ENCODE results near the gene SNTG2. TPM values are rescaled to one million over a fixed set of nuclear protein-coding genes. Genes with fewer than 3 reads are reported as not detected.

SNTG2 gene
- total RNA-seq, 4 donors from 2014 or later = 1.7 to 5.9 (median 2.0) TPM; not detected in 1

DNA sequence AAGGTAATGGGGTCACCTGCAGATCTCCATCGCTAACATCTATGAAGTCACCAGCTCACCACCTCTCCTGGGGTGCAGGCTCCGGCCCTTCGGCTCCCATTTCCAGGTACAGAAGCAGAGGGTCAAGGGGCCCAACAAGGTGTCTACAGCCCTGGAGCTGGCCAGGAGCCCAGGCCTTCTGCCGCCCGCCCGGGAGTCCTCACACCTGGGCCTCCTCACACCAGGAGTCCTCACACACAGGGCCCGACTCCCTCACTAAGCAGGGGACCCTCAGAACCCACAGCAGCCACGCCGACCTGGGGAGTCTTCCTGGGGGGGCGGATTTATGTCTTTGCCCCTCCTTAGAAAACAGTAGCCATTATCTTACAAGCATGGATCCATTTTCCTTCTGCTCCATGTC lies 419.3 kb downstream of the SNTG2 start:
- intact Hi-C loops (cut with DNase I) = no loop called here
- no peaks in the 10 kb centered on the region for H3K9me3 ChIP-seq
- TF ChIP-seq, protein P1, sequence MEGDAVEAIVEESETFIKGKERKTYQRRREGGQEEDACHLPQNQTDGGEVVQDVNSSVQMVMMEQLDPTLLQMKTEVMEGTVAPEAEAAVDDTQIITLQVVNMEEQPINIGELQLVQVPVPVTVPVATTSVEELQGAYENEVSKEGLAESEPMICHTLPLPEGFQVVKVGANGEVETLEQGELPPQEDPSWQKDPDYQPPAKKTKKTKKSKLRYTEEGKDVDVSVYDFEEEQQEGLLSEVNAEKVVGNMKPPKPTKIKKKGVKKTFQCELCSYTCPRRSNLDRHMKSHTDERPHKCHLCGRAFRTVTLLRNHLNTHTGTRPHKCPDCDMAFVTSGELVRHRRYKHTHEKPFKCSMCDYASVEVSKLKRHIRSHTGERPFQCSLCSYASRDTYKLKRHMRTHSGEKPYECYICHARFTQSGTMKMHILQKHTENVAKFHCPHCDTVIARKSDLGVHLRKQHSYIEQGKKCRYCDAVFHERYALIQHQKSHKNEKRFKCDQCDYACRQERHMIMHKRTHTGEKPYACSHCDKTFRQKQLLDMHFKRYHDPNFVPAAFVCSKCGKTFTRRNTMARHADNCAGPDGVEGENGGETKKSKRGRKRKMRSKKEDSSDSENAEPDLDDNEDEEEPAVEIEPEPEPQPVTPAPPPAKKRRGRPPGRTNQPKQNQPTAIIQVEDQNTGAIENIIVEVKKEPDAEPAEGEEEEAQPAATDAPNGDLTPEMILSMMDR (IDR thresholded peaks at IDR 0.05) = no peak
- TF ChIP-seq POLR2A (IDR thresholded peaks at IDR 0.05) = no peak
- no peaks in the 10 kb centered on the region for H3K4me1 ChIP-seq
- 75 to 80% methylated on average over 7 to 10 of the region's 10 CpGs for WGBS, 2 donors
- H3K27me3 ChIP-seq = no peaks in the 10 kb centered on the region
- H3K27ac ChIP-seq = no peak overlapping the region
- H3K4me3 ChIP-seq = no peak overlapping the region
- H3K36me3 ChIP-seq = no peaks in the 10 kb centered on the region
- DNase-seq = no peak

DNA sequence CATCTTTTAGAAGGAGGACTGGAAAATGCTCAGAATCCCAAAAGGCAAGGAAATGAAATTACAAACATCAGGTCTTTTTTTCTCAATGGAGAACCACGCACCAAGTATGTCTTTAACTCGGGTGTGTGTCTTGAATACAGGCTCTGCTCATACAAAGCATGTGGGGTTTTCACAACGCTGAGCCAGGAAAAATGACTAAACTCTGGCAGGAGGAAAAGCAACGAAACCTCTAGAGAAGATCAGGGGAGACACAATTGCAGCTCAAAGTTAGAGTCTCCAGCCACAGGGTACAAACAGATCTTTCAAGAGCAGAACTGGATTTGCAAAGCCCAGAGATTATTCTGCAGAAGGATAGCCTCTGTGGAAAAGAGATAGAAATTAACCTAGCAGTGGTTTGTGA lies 419.8 kb downstream of the SNTG2 start:
- no peaks in the 10 kb centered on the region for H3K36me3 ChIP-seq
- intact Hi-C loops (cut with DNase I) = no loop called here
- no peak overlapping the region for H3K4me3 ChIP-seq
- no peaks in the 10 kb centered on the region for H3K9me3 ChIP-seq
- no peak for DNase-seq
- no peak overlapping the region for H3K27ac ChIP-seq
- H3K27me3 ChIP-seq = no peaks in the 10 kb centered on the region
- WGBS, 2 donors = 47 to 66% methylated on average over 4 of the region's 4 CpGs
- H3K4me1 ChIP-seq = no peaks in the 10 kb centered on the region
- TF ChIP-seq POLR2A (IDR thresholded peaks at IDR 0.05) = no peak
- TF ChIP-seq, protein P1 (IDR thresholded peaks at IDR 0.05) = no peak

DNA sequence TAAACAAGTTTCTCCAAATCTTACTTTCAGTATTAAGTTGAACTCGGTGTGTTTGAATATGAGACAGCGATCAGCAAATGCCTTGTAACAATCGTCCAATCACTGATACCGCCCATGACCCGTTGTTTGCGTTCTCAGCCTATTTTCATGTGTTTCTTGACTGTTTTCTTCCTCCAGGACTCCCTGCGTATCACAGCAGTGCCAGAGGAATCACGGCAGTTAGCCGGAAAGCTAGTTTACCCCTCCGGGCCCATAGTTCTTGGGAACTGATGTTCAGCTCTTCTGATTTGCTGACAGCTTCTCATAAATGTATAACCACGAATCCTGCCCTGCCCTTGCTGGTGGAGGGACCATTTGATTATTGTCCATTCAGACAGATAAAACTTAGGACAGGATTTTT lies 420.4 kb downstream of the SNTG2 start:
- intact Hi-C loops (cut with DNase I) = no loop called here
- TF ChIP-seq, protein P1 (IDR thresholded peaks at IDR 0.05) = no peak
- TF ChIP-seq POLR2A (IDR thresholded peaks at IDR 0.05) = no peak
- no peak overlapping the region for H3K4me3 ChIP-seq
- WGBS, 2 donors = 83 to 85% methylated on average over 11 of the region's 11 CpGs
- H3K4me1 ChIP-seq = no peaks in the 10 kb centered on the region
- no peaks in the 10 kb centered on the region for H3K9me3 ChIP-seq
- no peaks in the 10 kb centered on the region for H3K27me3 ChIP-seq
- no peaks in the 10 kb centered on the region for H3K36me3 ChIP-seq
- H3K27ac ChIP-seq = no peak overlapping the region
- no peak for DNase-seq

DNA sequence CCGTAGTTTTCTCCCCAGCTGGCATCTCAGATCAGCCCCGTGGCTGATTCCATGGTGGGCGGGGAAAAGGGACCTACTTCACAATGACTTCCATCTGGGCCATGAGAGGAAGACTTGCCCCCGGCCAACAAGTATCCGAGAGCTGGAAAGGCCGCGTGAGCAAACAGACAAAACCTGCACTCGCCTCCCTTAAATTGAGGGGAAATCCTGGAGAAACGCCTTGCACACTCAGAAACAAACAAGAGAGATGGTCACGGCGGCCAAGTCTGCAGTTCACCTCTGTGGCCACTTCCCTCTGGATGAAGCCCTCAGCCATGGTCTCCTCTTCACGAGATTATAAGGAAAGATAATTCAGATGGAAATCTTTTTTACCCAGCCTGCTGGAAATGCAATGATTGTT lies 423.2 kb downstream of the SNTG2 start:
- intact Hi-C loops (cut with DNase I) = no loop called here
- Histone ChIP-seq H3K9me3 (no peaks in the 10 kb centered on the region), H3K4me3 (peak overlapping the region in 3 of 4 donors; percentile 16 to 40 (median 30)), H3K36me3 (no peaks in the 10 kb centered on the region), H3K27ac (peak overlapping the region in 3 of 4 donors; percentile 25 to 42 (median 28)), H3K4me1 (peaks cover 0 to 8% (median 0%) of the 10 kb centered on the region in 3 donors), H3K27me3 (no peaks in the 10 kb centered on the region)
- no peak for DNase-seq
- TF ChIP-seq, protein P1 (IDR thresholded peaks at IDR 0.05) = no peak
- no peak for TF ChIP-seq POLR2A (IDR thresholded peaks at IDR 0.05)
- 72 to 76% methylated on average over 3 to 12 of the region's 12 CpGs for WGBS, 2 donors

DNA sequence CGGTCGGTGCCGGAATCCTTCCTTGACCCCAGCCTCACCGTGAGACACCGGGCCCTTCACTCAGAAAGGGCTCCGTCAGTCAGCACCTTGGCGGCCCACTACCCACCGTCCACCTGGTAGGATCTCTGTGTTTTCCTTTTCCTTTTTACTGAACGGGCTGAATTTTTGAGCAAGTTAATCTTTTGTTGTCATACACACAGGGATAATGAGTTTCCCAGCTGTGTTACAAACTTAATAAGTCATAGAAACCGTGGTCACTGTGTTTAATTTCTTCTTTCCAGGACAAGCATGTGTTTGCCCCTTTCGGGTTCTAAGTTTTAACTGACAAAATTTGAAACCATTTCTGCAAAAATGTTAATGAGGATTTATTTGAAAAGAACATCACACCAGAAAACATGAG lies 423.6 kb downstream of the SNTG2 start:
- peak overlapping the region in 3 of 4 donors; percentile 16 to 40 (median 30) for H3K4me3 ChIP-seq
- DNase-seq = no peak
- intact Hi-C loops (cut with DNase I) = no loop called here

More for the DNA sequence above, 423.6 kb downstream of the SNTG2 start:
- H3K4me1 ChIP-seq = peaks cover 0 to 8% (median 0%) of the 10 kb centered on the region in 3 donors
- H3K36me3 ChIP-seq = no peaks in the 10 kb centered on the region
- no peaks in the 10 kb centered on the region for H3K9me3 ChIP-seq
- H3K27me3 ChIP-seq = no peaks in the 10 kb centered on the region
- 46 to 74% methylated on average over 10 to 11 of the region's 11 CpGs for WGBS, 2 donors
- TF ChIP-seq, protein P1 (IDR thresholded peaks at IDR 0.05) = no peak
- no peak for TF ChIP-seq POLR2A (IDR thresholded peaks at IDR 0.05)
- H3K27ac ChIP-seq = peak overlapping the region in 2 of 4 donors; percentile 25 to 42

Data from esophagus squamous epithelium (tissue), 5 donors.